Endothelial cell of coronary artery (primary cell): ENCODE data around the gene ZSCAN1. TPM values are rescaled to one million over a fixed set of nuclear protein-coding genes. Genes with fewer than 3 reads are reported as not detected.

Experiments
- total RNA-seq: library from RNA; depleted of rRNA; stranded (reverse); fragments of >200 nt; gene quantifications from 2 replicates; pipeline ENCODE4 v1.2.3, GENCODE V29; 2014

Gene ZSCAN1
- not detected in 2 replicates for total RNA-seq

GRCh38 chr19:58033741-58034476 lies at the start of gene ZSCAN1:
Gene ZSCAN1, plus strand, starts transcription at chr19:58034025. Its CDS starts 3,812 bp downstream, at chr19:58037837.

GRCh38 chr19:58002384-58003173 lies 31.2 kb upstream of the ZSCAN1 start, which contains the start of gene ZNF606:
Gene ZNF606, minus strand, starts transcription at chr19:58002820. Its CDS starts 1,501 bp downstream, at chr19:58001319.

GRCh38 chr19:58059003-58059670 lies 25.3 kb downstream of the ZSCAN1 start, which contains the start of gene ZNF135:
Gene ZNF135, plus strand, starts transcription at chr19:58059282. Its CDS starts 721 bp downstream, at chr19:58060003.

GRCh38 chr19:58097781-58098681 lies 64.2 kb downstream of the ZSCAN1 start, which contains the start of gene ZSCAN18:
Gene ZSCAN18, minus strand, starts transcription at chr19:58098231. Its CDS starts 7,964 bp downstream, at chr19:58090267.

Other genes with a start within 250 kb of the ZSCAN1 start
- 5.4 and 5.5 TPM in 2 replicates for gene ZNF552, start 219.1 kb upstream of the ZSCAN1 start, total RNA-seq
- 20.2 and 34.4 TPM in 2 replicates for gene ZNF587B, start 203.7 kb upstream of the ZSCAN1 start, total RNA-seq
- 26.0 and 31.2 TPM in 2 replicates for gene ZNF587, start 184.2 kb upstream of the ZSCAN1 start, total RNA-seq
- 3.8 and 7.2 TPM in 2 replicates for gene ZNF814, start 145.0 kb upstream of the ZSCAN1 start, total RNA-seq
- gene ZNF417, start 117.4 kb upstream of the ZSCAN1 start, total RNA-seq: 13.1 and 16.8 TPM in 2 replicates
- gene ZNF418, start 98.6 kb upstream of the ZSCAN1 start, total RNA-seq: 3.1 and 8.8 TPM in 2 replicates
- gene ZNF256, start 86.3 kb upstream of the ZSCAN1 start, total RNA-seq: 3.6 and 4.1 TPM in 2 replicates
- gene C19orf18, start 59.5 kb upstream of the ZSCAN1 start, total RNA-seq: 0.09 and 0.18 TPM in 2 replicates
- 7.0 and 11.6 TPM in 2 replicates for gene ZNF606, start 31.2 kb upstream of the ZSCAN1 start, total RNA-seq
- 0.18 and 1.6 TPM in 2 replicates for gene ZNF135, start 25.3 kb downstream of the ZSCAN1 start, total RNA-seq
- gene ZSCAN18, start 64.2 kb downstream of the ZSCAN1 start, total RNA-seq: 3.5 and 22.2 TPM in 2 replicates
- gene ZNF329, start 116.8 kb downstream of the ZSCAN1 start, total RNA-seq: 8.6 and 10.1 TPM in 2 replicates
- 13.3 and 23.0 TPM in 2 replicates for gene ZNF274, start 149.0 kb downstream of the ZSCAN1 start, total RNA-seq
- 45.2 and 54.2 TPM in 2 replicates for gene ZNF544, start 194.9 kb downstream of the ZSCAN1 start, total RNA-seq
- gene ZNF8, start 244.9 kb downstream of the ZSCAN1 start, total RNA-seq: 3.1 and 4.0 TPM in 2 replicates